Stimulated activated CD4-positive, alpha-beta T cell treated with anti-CD3 and anti-CD28 coated beads, Interleukin-1b, Interleukin-23, amount 100 ng/mL, for 48 hours (primary cell): ENCODE results near the gene GPR31.

ENCODE experiments used
- DNase-seq: peaks from one replicate; pipeline ENCODE4 v3.0.0-alpha.2; 2020

Gene GPR31

GRCh38 chr6:167165858-167166471, 8.2 kb upstream of the GPR31 start:
- no peak for DNase-seq

- no peak for DNase-seq
Measured at GRCh38 chr6:167164261-167164660, 6.5 kb upstream of the GPR31 start.

- no peak for DNase-seq
Measured at GRCh38 chr6:167163476-167164011, 5.8 kb upstream of the GPR31 start.

GRCh38 chr6:167162591-167162990, 4.8 kb upstream of the GPR31 start:
- no peak for DNase-seq

- DNase-seq, result no peak
Measured at GRCh38 chr6:167161851-167162467, 4.2 kb upstream of the GPR31 start.

GRCh38 chr6:167157414-167157813, 366 bp downstream of the GPR31 start:
- DNase-seq, result no peak

- no peak for DNase-seq
Measured at GRCh38 chr6:167154895-167155294, 2.9 kb downstream of the GPR31 start.

GRCh38 chr6:167154291-167154690, 3.5 kb downstream of the GPR31 start:
- no peak for DNase-seq

GRCh38 chr6:167153521-167153959, 4.2 kb downstream of the GPR31 start:
- DNase-seq, result no peak

- DNase-seq, result no peak
Measured at GRCh38 chr6:167152862-167153261, 4.9 kb downstream of the GPR31 start.

- DNase-seq, result no peak
Measured at GRCh38 chr6:167151648-167152047, 6.1 kb downstream of the GPR31 start.

- DNase-seq, result peak; percentile 34
Measured at GRCh38 chr6:167150941-167151549, 6.7 kb downstream of the GPR31 start.

- no peak for DNase-seq
Measured at GRCh38 chr6:167148997-167149396, 8.8 kb downstream of the GPR31 start.

- no peak for DNase-seq
Measured at GRCh38 chr6:167148021-167148420, 9.8 kb downstream of the GPR31 start.

GRCh38 chr6:167146977-167147376, 10.8 kb downstream of the GPR31 start:
- no peak for DNase-seq

- no peak for DNase-seq
Measured at GRCh38 chr6:167146135-167146534, 11.6 kb downstream of the GPR31 start.

- DNase-seq, result no peak
Measured at GRCh38 chr6:167145461-167145860, 12.3 kb downstream of the GPR31 start.

- no peak for DNase-seq
Measured at GRCh38 chr6:167143041-167143440, 14.7 kb downstream of the GPR31 start.

GRCh38 chr6:167142433-167142761, 15.4 kb downstream of the GPR31 start:
- DNase-seq, result no peak

GRCh38 chr6:167141667-167142432, 15.9 kb downstream of the GPR31 start:
- peak; percentile 27 for DNase-seq

GRCh38 chr6:167140589-167141474, 16.9 kb downstream of the GPR31 start:
- no peak for DNase-seq

GRCh38 chr6:167139761-167140160, 18.0 kb downstream of the GPR31 start:
- no peak for DNase-seq

GRCh38 chr6:167137881-167138280, 19.9 kb downstream of the GPR31 start:
- DNase-seq, result no peak
